ENCODE measurements around the gene FBXL4.
A peak's percentile ranks its signal among the peaks of the same experiment; 100 is the strongest.

FBXL4 gene

DNA sequence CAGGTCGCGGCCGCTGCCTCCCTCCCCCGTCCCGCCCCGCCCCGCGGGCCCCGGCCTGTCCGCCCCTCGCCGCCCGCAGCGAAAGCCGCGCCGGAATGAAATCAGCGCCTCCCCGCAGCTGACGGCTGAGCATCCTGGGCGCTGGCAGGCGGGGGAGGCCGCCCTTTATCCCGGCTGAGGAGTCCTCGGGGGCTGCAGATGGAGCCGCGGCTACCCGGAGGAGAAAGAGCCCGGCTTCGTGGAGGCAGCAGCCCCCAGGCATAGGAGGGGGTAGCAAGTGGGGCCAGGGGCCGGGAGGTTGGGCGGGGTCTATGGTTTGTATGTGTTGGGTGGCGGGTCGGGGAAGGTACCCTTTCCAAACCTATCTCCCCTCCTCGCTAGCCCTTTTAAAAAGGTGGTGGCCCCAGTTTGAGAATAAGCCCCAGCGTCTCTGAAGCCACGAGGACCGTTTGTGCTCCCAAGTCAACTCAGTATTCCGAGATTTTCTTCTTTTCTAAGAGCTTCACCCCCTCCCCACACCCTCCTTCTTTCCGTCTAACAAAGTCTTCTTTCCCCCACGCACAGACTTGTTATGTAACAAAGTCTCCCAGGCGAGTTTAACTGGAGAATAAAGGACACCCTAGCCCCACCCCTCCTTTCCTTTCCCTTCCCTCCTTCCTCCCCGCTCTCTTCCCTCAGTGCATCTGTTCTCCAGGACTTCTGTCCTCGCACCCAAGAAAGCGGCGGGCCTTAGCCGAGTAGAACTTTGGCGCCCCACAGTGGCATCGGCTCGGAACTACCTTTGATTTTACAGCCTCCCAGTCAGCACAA, 102.3 kb downstream of the FBXL4 start:
- peak overlapping the region; percentile 20 for H3K4me2 ChIP-seq (ENCODE audit: low read length)
- no peaks in the 10 kb centered on the region for H3K79me2 ChIP-seq (ENCODE audit: control insufficient read depth, low read length)
- no peak for TF ChIP-seq EZH2phosphoT487 (IDR thresholded peaks at IDR 0.05; ENCODE audit: borderline replicate concordance, low read length)
- TF ChIP-seq, protein P1, sequence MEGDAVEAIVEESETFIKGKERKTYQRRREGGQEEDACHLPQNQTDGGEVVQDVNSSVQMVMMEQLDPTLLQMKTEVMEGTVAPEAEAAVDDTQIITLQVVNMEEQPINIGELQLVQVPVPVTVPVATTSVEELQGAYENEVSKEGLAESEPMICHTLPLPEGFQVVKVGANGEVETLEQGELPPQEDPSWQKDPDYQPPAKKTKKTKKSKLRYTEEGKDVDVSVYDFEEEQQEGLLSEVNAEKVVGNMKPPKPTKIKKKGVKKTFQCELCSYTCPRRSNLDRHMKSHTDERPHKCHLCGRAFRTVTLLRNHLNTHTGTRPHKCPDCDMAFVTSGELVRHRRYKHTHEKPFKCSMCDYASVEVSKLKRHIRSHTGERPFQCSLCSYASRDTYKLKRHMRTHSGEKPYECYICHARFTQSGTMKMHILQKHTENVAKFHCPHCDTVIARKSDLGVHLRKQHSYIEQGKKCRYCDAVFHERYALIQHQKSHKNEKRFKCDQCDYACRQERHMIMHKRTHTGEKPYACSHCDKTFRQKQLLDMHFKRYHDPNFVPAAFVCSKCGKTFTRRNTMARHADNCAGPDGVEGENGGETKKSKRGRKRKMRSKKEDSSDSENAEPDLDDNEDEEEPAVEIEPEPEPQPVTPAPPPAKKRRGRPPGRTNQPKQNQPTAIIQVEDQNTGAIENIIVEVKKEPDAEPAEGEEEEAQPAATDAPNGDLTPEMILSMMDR (IDR thresholded peaks at IDR 0.05; ENCODE audit: low read depth, low read length, poor library complexity, severe bottlenecking), result peak; percentile 88
- no peak overlapping the region for H3K4me3 ChIP-seq (ENCODE audit: low read length)
- 0 out of 2 replicates have a peak, but pooled peaks cover 2% of the 10 kb centered on the region for H4K20me1 ChIP-seq (ENCODE audit: control insufficient read depth, insufficient read depth, low read depth, low read length)
- no peaks in the 10 kb centered on the region for H3K9me3 ChIP-seq (ENCODE audit: control insufficient read depth, insufficient read depth, low read length)
- peaks cover 86% of the 10 kb centered on the region for H3K27me3 ChIP-seq (ENCODE audit: control insufficient read depth, low read length)
- H3K36me3 ChIP-seq (ENCODE audit: control insufficient read depth, low read length), result no peaks in the 10 kb centered on the region
- H3K27ac ChIP-seq (ENCODE audit: low read depth, low read length), result no peak overlapping the region
- no peaks in the 10 kb centered on the region for H3K9me2 ChIP-seq (replicated peaks; ENCODE audit: control insufficient read depth, low read length)
- no peaks in the 10 kb centered on the region for H3F3A ChIP-seq (ENCODE audit: control insufficient read depth, insufficient read depth)
- peaks cover 5% of the 10 kb centered on the region for H3K4me1 ChIP-seq (ENCODE audit: control insufficient read depth, low read length)

DNA sequence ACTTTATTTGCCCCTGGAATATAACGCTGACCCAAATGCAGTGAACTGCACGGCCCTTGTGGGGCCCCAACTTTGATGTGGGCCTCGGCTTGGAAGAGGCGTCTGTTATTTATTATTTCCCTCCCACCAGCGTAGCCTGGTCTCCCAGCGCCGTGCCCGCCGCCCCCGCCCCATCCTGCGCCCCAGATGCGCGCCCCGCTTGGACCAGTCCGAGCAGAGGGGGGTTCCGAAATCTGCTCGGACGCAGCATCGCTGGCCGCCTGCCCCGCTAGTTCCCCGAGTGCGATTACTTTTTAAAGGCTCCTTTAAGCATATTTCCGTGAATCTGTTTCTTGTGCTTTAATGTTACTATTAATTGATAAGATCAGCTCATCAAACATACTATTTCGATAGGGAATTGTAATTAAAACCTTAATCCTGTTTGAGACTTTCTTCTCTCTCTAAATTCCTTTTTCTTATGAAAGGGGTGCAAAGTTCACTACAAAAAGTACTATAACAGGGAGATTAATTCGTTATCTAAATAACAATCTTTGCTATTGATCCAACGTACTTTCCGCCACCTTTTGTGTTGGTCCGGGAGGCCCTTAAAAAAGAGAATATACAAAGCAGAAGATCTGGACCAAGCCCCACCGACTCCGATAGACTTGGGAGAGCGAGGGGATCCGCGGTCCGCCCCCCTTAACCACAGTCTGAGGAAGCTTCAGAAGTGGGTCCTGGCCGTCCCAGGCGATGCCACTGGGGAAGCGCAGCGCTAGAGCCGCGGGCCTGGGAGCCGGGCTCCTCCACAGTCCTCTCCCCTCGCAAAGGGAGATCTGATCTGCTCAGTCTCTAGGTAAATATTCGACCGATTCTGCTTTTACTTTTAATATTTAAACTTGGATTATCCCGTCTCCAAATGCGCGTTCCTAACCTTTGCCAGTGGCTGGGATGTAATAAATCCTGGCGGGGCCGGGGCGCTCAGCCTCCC, 103.2 kb downstream of the FBXL4 start:
- H3K9me2 ChIP-seq (replicated peaks; ENCODE audit: control insufficient read depth, low read length), result no peaks in the 10 kb centered on the region
- no peak overlapping the region for H3K4me3 ChIP-seq (ENCODE audit: low read length)
- peaks cover 89% of the 10 kb centered on the region for H3K27me3 ChIP-seq (ENCODE audit: control insufficient read depth, low read length)
- no peaks in the 10 kb centered on the region for H3K79me2 ChIP-seq (ENCODE audit: control insufficient read depth, low read length)
- H3F3A ChIP-seq (ENCODE audit: control insufficient read depth, insufficient read depth), result no peaks in the 10 kb centered on the region
- H3K36me3 ChIP-seq (ENCODE audit: control insufficient read depth, low read length), result no peaks in the 10 kb centered on the region
- H4K20me1 ChIP-seq (ENCODE audit: control insufficient read depth, insufficient read depth, low read depth, low read length), result 0 out of 2 replicates have a peak, but pooled peaks cover 2% of the 10 kb centered on the region
- no peaks in the 10 kb centered on the region for H3K9me3 ChIP-seq (ENCODE audit: control insufficient read depth, insufficient read depth, low read length)
- peak overlapping the region; percentile 20; the same call in 1 of the 2 replicates for H3K4me2 ChIP-seq (ENCODE audit: low read length)
- no peak overlapping the region for H3K27ac ChIP-seq (ENCODE audit: low read depth, low read length)
- peaks cover 5% of the 10 kb centered on the region for H3K4me1 ChIP-seq (ENCODE audit: control insufficient read depth, low read length)
- TF ChIP-seq EZH2phosphoT487 (IDR thresholded peaks at IDR 0.05; ENCODE audit: borderline replicate concordance, low read length), result no peak
- TF ChIP-seq, protein P1 (IDR thresholded peaks at IDR 0.05; ENCODE audit: low read depth, low read length, poor library complexity, severe bottlenecking), result no peak

DNA sequence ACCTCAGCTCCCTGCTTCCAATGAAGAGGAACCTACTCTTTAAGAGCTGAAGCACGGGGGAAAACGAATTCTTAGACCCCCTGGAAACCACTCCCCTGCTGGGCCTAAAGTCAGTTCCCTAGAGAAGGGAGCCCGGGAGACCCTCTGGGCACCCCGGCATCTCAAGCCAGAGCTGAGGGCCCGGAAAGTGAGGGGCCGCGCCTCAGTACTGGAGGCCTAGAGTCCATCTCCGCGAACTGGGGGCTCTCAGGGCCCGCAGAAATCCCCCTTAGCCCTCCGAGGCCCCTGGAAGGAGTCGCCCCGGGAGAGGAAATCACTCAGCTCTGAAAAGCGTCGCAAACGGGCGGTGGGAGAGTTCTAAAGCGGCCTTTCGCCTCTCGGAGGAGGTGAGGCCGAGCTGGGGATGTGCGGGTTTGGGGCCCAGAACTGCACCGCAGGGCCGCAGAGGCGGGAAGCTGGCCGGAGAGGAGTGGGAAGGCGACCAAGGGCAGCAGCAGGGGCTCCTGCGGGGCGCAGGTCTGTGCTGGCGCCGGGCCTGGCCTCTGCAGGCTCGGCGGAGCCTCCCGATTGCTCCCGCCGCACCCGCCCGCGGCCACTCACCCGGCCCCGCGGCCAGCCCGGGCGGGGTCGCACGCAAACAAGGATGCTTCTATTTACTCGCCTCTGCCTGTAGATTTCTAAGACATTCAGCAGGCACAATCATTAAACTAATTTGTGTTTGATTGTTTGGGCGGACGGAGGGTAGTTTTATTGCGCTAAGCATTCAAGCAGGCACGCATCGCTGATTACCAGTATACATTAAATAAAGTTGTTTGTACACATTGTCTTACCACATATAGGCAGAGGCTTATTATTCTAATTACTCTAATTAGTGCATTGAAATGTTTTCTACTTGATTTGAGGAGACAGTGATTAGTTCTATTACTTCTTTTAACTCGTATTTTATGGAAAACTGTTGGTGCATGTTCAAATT, 104.2 kb downstream of the FBXL4 start:
- peaks cover 5% of the 10 kb centered on the region for H3K4me1 ChIP-seq (ENCODE audit: control insufficient read depth, low read length)
- H3K4me2 ChIP-seq (ENCODE audit: low read length), result no peak overlapping the region
- no peaks in the 10 kb centered on the region for H3K79me2 ChIP-seq (ENCODE audit: control insufficient read depth, low read length)
- peaks cover 88% of the 10 kb centered on the region for H3K27me3 ChIP-seq (ENCODE audit: control insufficient read depth, low read length)
- H4K20me1 ChIP-seq (ENCODE audit: control insufficient read depth, insufficient read depth, low read depth, low read length), result 0 out of 2 replicates have a peak, but pooled peaks cover 2% of the 10 kb centered on the region
- H3K36me3 ChIP-seq (ENCODE audit: control insufficient read depth, low read length), result no peaks in the 10 kb centered on the region
- no peaks in the 10 kb centered on the region for H3K9me2 ChIP-seq (replicated peaks; ENCODE audit: control insufficient read depth, low read length)
- no peak for TF ChIP-seq EZH2phosphoT487 (IDR thresholded peaks at IDR 0.05; ENCODE audit: borderline replicate concordance, low read length)
- TF ChIP-seq, protein P1 (IDR thresholded peaks at IDR 0.05; ENCODE audit: low read depth, low read length, poor library complexity, severe bottlenecking), result no peak
- no peaks in the 10 kb centered on the region for H3K9me3 ChIP-seq (ENCODE audit: control insufficient read depth, insufficient read depth, low read length)
- H3K4me3 ChIP-seq (ENCODE audit: low read length), result no peak overlapping the region
- no peak overlapping the region for H3K27ac ChIP-seq (ENCODE audit: low read depth, low read length)
- H3F3A ChIP-seq (ENCODE audit: control insufficient read depth, insufficient read depth), result no peaks in the 10 kb centered on the region
